ENCODE measurements around the gene RTTN. TPM values are rescaled to one million over a fixed set of nuclear protein-coding genes. Genes with fewer than 3 reads are reported as not detected.
A peak's percentile ranks its signal among the peaks of the same experiment; 100 is the strongest.

Gene RTTN
- total RNA-seq, 1 donor from 2014 or later, result 24.7 TPM

DNA sequence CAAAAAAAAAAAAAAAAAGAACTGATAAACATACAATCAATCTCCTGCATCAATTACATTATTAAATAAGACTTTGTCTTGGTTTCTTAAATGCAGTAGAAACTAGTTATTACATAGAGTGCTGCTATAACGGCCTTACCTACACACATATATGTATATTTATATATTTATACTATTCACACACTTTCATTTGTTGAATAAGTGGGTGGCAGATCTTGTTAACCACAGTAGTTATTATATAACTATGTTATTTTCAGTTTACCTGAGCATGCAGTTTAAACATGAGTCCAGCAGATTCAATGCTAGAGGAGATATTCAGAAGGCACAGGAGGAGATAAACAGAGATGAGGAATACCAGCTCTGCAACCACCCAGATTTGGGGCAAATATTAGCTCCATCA, 176.3 kb downstream of the RTTN start:
- DNase-seq (ENCODE audit: low spot score, unreplicated experiment), result no peak
- H3K27ac Mint-ChIP-seq, result no peak overlapping the region
- H3K9me3 Mint-ChIP-seq (ENCODE audit: low read depth), result no peaks in the 10 kb centered on the region
- TF ChIP-seq, protein P1, sequence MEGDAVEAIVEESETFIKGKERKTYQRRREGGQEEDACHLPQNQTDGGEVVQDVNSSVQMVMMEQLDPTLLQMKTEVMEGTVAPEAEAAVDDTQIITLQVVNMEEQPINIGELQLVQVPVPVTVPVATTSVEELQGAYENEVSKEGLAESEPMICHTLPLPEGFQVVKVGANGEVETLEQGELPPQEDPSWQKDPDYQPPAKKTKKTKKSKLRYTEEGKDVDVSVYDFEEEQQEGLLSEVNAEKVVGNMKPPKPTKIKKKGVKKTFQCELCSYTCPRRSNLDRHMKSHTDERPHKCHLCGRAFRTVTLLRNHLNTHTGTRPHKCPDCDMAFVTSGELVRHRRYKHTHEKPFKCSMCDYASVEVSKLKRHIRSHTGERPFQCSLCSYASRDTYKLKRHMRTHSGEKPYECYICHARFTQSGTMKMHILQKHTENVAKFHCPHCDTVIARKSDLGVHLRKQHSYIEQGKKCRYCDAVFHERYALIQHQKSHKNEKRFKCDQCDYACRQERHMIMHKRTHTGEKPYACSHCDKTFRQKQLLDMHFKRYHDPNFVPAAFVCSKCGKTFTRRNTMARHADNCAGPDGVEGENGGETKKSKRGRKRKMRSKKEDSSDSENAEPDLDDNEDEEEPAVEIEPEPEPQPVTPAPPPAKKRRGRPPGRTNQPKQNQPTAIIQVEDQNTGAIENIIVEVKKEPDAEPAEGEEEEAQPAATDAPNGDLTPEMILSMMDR (IDR thresholded peaks at IDR 0.05; ENCODE audit: unreplicated experiment), result no peak
- peaks cover 8% of the 10 kb centered on the region for H3K36me3 Mint-ChIP-seq (ENCODE audit: insufficient read depth)
- no peaks in the 10 kb centered on the region for H3K27me3 Mint-ChIP-seq
- no peak overlapping the region for H3K4me3 Mint-ChIP-seq (ENCODE audit: low read depth)
- H3K4me1 Mint-ChIP-seq (ENCODE audit: low read depth), result no peaks in the 10 kb centered on the region

DNA sequence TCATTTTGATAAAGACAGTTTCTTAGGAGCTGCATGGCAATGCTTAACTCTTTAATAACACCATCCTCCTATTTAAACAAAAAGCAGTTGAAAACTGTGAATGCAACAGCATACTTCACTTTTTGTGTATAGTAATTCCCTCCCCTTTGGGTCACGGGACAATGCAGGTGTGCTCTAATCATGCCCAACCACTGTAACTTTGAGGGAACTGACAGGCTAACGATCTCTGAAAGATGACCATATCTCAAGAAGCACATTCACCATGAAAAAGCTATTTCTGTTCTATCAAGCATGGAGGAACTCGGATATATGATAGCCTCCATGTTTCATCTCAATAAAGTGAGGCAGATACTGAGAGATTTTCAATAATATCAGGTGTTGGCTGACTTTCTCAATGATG, 176.8 kb downstream of the RTTN start:
- H3K4me1 Mint-ChIP-seq (ENCODE audit: low read depth), result no peaks in the 10 kb centered on the region
- DNase-seq (ENCODE audit: low spot score, unreplicated experiment), result no peak
- H3K4me3 Mint-ChIP-seq (ENCODE audit: low read depth), result no peak overlapping the region
- peaks cover 10% of the 10 kb centered on the region for H3K36me3 Mint-ChIP-seq (ENCODE audit: insufficient read depth)
- H3K27me3 Mint-ChIP-seq, result no peaks in the 10 kb centered on the region
- TF ChIP-seq, protein P1 (IDR thresholded peaks at IDR 0.05; ENCODE audit: unreplicated experiment), result no peak
- no peaks in the 10 kb centered on the region for H3K9me3 Mint-ChIP-seq (ENCODE audit: low read depth)
- H3K27ac Mint-ChIP-seq, result peak overlapping the region; percentile 48

DNA sequence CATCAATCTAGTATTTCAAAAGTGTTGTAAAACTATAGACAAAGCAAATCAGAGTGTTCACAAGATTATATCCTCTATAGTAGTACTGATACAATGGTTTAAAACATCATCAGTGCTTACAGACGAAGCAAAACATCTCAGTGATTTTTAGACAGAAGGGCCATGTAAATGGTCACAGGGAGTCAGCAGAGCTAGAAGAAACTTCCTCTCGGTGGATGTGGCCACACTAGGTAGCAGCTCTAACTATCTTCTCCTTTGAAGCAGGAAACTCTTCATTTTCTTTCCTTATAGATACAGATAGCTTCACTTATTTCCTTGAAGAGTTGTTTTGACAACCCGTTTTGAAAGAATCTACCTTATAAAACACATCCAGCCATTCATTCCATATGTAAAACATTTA, 177.4 kb downstream of the RTTN start:
- H3K27me3 Mint-ChIP-seq, result no peaks in the 10 kb centered on the region
- peaks cover 13% of the 10 kb centered on the region for H3K36me3 Mint-ChIP-seq (ENCODE audit: insufficient read depth)
- TF ChIP-seq, protein P1 (IDR thresholded peaks at IDR 0.05; ENCODE audit: unreplicated experiment), result no peak

DNA sequence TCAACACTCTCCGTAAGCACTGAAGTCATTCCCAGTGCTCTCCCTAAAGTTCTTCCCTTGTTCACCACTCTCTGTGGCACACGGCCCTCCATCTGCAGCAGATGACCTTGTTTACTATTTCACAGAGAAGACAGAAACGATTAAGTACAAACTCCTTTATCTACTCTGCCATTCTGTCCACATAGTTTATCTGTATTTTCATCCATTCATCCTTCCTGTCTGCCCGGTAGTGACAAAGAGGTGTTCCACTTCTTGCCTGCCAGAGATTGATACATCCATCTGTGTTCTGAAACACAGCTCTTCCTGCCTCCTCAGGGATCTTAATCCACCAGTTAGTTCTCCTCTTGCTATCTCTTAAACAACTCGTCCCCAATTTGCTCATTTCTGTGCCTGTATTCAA, 179.9 kb downstream of the RTTN start:
- Mint-ChIP-seq H3K36me3 (ENCODE audit: insufficient read depth) (peaks cover 17% of the 10 kb centered on the region), H3K27me3 (no peaks in the 10 kb centered on the region), H3K27ac (no peak overlapping the region), H3K9me3 (ENCODE audit: low read depth) (no peaks in the 10 kb centered on the region), H3K4me1 (ENCODE audit: low read depth) (no peaks in the 10 kb centered on the region), H3K4me3 (ENCODE audit: low read depth) (no peak overlapping the region)
- TF ChIP-seq, protein P1 (IDR thresholded peaks at IDR 0.05; ENCODE audit: unreplicated experiment), result no peak
- DNase-seq (ENCODE audit: low spot score, unreplicated experiment), result no peak

More for the DNA sequence above, 177.4 kb downstream of the RTTN start:
- no peak for DNase-seq (ENCODE audit: low spot score, unreplicated experiment)
- Mint-ChIP-seq H3K27ac (no peak overlapping the region), H3K4me3 (ENCODE audit: low read depth) (no peak overlapping the region), H3K9me3 (ENCODE audit: low read depth) (no peaks in the 10 kb centered on the region), H3K4me1 (ENCODE audit: low read depth) (no peaks in the 10 kb centered on the region)

DNA sequence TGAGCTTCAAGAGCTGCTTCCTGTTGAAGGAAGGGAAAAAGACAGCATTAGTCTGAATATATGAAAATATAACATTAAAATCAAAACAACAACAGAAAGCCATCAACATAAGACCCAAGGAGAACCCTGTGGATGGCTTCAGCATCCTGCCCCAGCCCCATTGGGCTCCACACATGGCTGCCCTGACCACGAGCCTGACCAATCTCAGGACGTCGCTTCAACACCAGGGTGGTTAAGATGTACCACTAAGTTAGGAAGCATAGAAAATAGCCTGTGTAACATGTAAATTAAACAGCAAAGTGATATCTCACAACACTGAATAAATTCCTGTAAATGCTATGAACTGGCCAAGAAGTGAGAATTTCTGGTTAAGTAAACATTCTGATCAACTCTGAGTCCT, 180.7 kb downstream of the RTTN start:
- TF ChIP-seq, protein P1 (IDR thresholded peaks at IDR 0.05; ENCODE audit: unreplicated experiment), result no peak
- H3K27me3 Mint-ChIP-seq, result no peaks in the 10 kb centered on the region
- H3K9me3 Mint-ChIP-seq (ENCODE audit: low read depth), result no peaks in the 10 kb centered on the region
- no peak for DNase-seq (ENCODE audit: low spot score, unreplicated experiment)
- no peak overlapping the region for H3K27ac Mint-ChIP-seq
- no peak overlapping the region for H3K4me3 Mint-ChIP-seq (ENCODE audit: low read depth)
- peaks cover 17% of the 10 kb centered on the region for H3K36me3 Mint-ChIP-seq (ENCODE audit: insufficient read depth)
- H3K4me1 Mint-ChIP-seq (ENCODE audit: low read depth), result no peaks in the 10 kb centered on the region
